ENCODE measurements around the gene BMPR1B.

DNA sequence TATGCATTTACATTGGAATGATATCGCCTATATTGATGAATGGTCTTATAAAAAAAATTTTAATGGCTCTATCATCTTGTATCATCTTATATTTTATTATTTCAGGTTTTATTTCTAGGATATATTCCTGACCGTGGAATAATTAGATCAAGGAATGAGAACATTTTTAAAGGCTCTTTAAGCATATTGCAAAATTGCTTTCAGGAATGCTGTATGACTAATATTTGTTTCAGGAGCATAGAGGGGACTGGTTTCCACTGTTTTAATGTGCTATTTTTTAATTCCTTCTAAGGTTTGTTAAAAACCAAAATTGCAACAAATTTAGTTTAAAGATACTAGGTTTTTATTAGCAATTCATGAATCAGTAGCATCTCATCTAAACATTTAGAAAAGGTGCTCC lies 120.2 kb downstream of the BMPR1B start:
- TF ChIP-seq, protein P1, sequence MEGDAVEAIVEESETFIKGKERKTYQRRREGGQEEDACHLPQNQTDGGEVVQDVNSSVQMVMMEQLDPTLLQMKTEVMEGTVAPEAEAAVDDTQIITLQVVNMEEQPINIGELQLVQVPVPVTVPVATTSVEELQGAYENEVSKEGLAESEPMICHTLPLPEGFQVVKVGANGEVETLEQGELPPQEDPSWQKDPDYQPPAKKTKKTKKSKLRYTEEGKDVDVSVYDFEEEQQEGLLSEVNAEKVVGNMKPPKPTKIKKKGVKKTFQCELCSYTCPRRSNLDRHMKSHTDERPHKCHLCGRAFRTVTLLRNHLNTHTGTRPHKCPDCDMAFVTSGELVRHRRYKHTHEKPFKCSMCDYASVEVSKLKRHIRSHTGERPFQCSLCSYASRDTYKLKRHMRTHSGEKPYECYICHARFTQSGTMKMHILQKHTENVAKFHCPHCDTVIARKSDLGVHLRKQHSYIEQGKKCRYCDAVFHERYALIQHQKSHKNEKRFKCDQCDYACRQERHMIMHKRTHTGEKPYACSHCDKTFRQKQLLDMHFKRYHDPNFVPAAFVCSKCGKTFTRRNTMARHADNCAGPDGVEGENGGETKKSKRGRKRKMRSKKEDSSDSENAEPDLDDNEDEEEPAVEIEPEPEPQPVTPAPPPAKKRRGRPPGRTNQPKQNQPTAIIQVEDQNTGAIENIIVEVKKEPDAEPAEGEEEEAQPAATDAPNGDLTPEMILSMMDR (IDR thresholded peaks at IDR 0.05), result no peak
- TF ChIP-seq POLR2A (IDR thresholded peaks at IDR 0.05) (no peak), POLR2AphosphoS5 (IDR thresholded peaks at IDR 0.05) (no peak)

Data from gastroesophageal sphincter (tissue), 3 donors.